HepG2 (cell line): ENCODE measurements around the gene TLE7. TPM values are rescaled to one million over a fixed set of nuclear protein-coding genes. Genes with fewer than 3 reads are reported as not detected.

ENCODE experiments used
- ASH2L ChIP-seq: fragments of 300-600, 200-600 bp; sonication (generic); IDR thresholded peaks from 2 replicates; pipeline ENCODE4 v1.7.0; 2017; ENCODE audit warnings: low read depth, mild to moderate bottlenecking, moderate library complexity, mixed read lengths, low read length; ENCODE audit not compliant: insufficient read length
- EHMT2 ChIP-seq: fragments of 200-600 bp; sonication (generic); IDR thresholded peaks from 2 replicates; pipeline ENCODE4 v1.7.0; 2017; ENCODE audit warnings: antibody characterized with exemption, low read depth, low read length, borderline replicate concordance
- EP300 ChIP-seq, 3 experiments: sonication (generic) in 1 of 3; formaldehyde crosslinking in 1 of 3; IDR thresholded peaks; 2 replicates each; pipeline versions ENCODE4 v1.5.1 to v1.6.1; 2011 to 2020; ENCODE audit warnings: low read depth in 2 of 3, low read length in 2 of 3, borderline replicate concordance in 1 of 3, improper control_type of control experiment in 1 of 3, mild to moderate bottlenecking in 1 of 3, missing genetic modification reagents in 1 of 3, moderate library complexity in 1 of 3
- FOXP4 ChIP-seq: sonication (generic); formaldehyde crosslinking; IDR thresholded peaks from 2 replicates; pipeline ENCODE4 v1.4.0; 2020; ENCODE audit warnings: missing genetic modification reagents
- HNRNPLL ChIP-seq: fragments of 200-400 bp; formaldehyde crosslinking; IDR thresholded peaks from 2 replicates; pipeline ENCODE4 v1.6.1; 2017; ENCODE audit warnings: mild to moderate bottlenecking, low read depth, low read length; ENCODE audit not compliant: poor library complexity, severe bottlenecking
- HOXA7 ChIP-seq: sonication (generic); formaldehyde crosslinking; IDR thresholded peaks from 2 replicates; pipeline ENCODE4 v1.8.1; 2022; ENCODE audit warnings: mild to moderate bottlenecking, missing genetic modification reagents, moderate library complexity
- JARID2 ChIP-seq: sonication (generic); formaldehyde crosslinking; IDR thresholded peaks from 2 replicates; pipeline ENCODE4 v1.8.1; 2023; ENCODE audit warnings: missing genetic modification reagents, inconsistent platforms; ENCODE audit not compliant: insufficient replicate concordance
- KAT2B ChIP-seq: fragments of 150-350 bp; IDR thresholded peaks from 2 replicates; pipeline ENCODE4 v1.6.1; 2014; ENCODE audit warnings: low read depth, low read length, borderline replicate concordance
- MAF1 ChIP-seq: sonication (generic); formaldehyde crosslinking; IDR thresholded peaks from 2 replicates; pipeline ENCODE4 v1.5.0; 2020; ENCODE audit warnings: missing genetic modification reagents, borderline replicate concordance
- MATR3 ChIP-seq: sonication (generic); formaldehyde crosslinking; IDR thresholded peaks from 2 replicates; pipeline ENCODE4 v1.4.0; 2020; ENCODE audit warnings: missing genetic modification reagents
- NFIB ChIP-seq: sonication (generic); formaldehyde crosslinking; IDR thresholded peaks from 2 replicates; pipeline ENCODE4 v1.9.0; 2021; ENCODE audit warnings: missing genetic modification reagents, mild to moderate bottlenecking, borderline replicate concordance
- NPAS2 ChIP-seq: sonication (generic); formaldehyde crosslinking; IDR thresholded peaks from 2 replicates; pipeline ENCODE4 v1.8.0; 2022; ENCODE audit warnings: mild to moderate bottlenecking, missing genetic modification reagents, borderline replicate concordance
- NR2C2 ChIP-seq: sonication (generic); formaldehyde crosslinking; IDR thresholded peaks from 2 replicates; pipeline ENCODE4 v1.4.0; 2020; ENCODE audit warnings: missing genetic modification reagents, mild to moderate bottlenecking, moderate library complexity, borderline replicate concordance
- PAX8 ChIP-seq: sonication (generic); formaldehyde crosslinking; IDR thresholded peaks from 2 replicates; pipeline ENCODE4 v1.8.0; 2022; ENCODE audit warnings: mild to moderate bottlenecking, missing genetic modification reagents, borderline replicate concordance
- RXRB ChIP-seq: IDR thresholded peaks from 2 replicates; pipeline ENCODE4 v1.6.1; 2016; ENCODE audit warnings: borderline replicate concordance, missing genetic modification reagents, missing compliant biosample characterization
- SNAPC5 ChIP-seq: sonication (generic); formaldehyde crosslinking; IDR thresholded peaks from 2 replicates; pipeline ENCODE4 v1.8.1; 2023; ENCODE audit warnings: mild to moderate bottlenecking, missing genetic modification reagents, borderline replicate concordance
- SSRP1 ChIP-seq: IDR thresholded peaks from 2 replicates; pipeline ENCODE4 v1.6.1; 2016; ENCODE audit warnings: control low read depth
- TFAP4 ChIP-seq: sonication (generic); IDR thresholded peaks from 2 replicates; pipeline ENCODE4 v1.6.1; 2016; ENCODE audit warnings: low read depth, borderline replicate concordance
- ZBTB20 ChIP-seq: sonication (generic); formaldehyde crosslinking; IDR thresholded peaks from 2 replicates; pipeline ENCODE4 v1.8.1; 2023; ENCODE audit warnings: missing genetic modification reagents, low read depth, mild to moderate bottlenecking, borderline replicate concordance
- ZNF18 ChIP-seq: sonication (generic); formaldehyde crosslinking; IDR thresholded peaks from 2 replicates; pipeline ENCODE4 v1.8.0; 2022; ENCODE audit warnings: mild to moderate bottlenecking, missing genetic modification reagents; ENCODE audit not compliant: insufficient replicate concordance
- ZNF446 ChIP-seq: sonication (generic); formaldehyde crosslinking; IDR thresholded peaks from 2 replicates; pipeline ENCODE4 v1.5.0; 2020; ENCODE audit warnings: mild to moderate bottlenecking, missing genetic modification reagents
- ZSCAN21 ChIP-seq: sonication (generic); formaldehyde crosslinking; IDR thresholded peaks from 2 replicates; pipeline ENCODE4 v1.8.0; 2022; ENCODE audit warnings: mild to moderate bottlenecking, missing genetic modification reagents, moderate library complexity, borderline replicate concordance
- ZSCAN22 ChIP-seq: sonication (generic); formaldehyde crosslinking; IDR thresholded peaks from 2 replicates; pipeline ENCODE4 v1.4.0; 2020; ENCODE audit warnings: mild to moderate bottlenecking, missing genetic modification reagents
- polyA plus RNA-seq, 8 experiments: library from polyadenylated mRNA; depleted of rRNA in 3 of 8; stranded (reverse) in 7 of 8; unstranded in 1 of 8; fragments of >200 nt; fragmentation: Illumina TruSeq in 4 of 8; extraction: Trizol in 4 of 8; gene quantifications; 2 replicates each; pipeline versions ENCODE4 v1.2.1 to v1.2.3, GENCODE V29; 2011 to 2016; ENCODE audit warnings: low read depth in 4 of 8, missing spikeins in 1 of 8, mixed read lengths in 1 of 8; ENCODE audit not compliant: insufficient read depth in 1 of 8
- total RNA-seq, 5 experiments: library from RNA; depleted of rRNA; stranded (reverse); fragments of >200 nt; fragmentation: Illumina TruSeq; extraction: Trizol; gene quantifications; 2 replicates each; pipeline ENCODE4 v1.2.3, GENCODE V29; 2016; ENCODE audit warnings: low read depth in 1 of 5

TLE7 gene
- total and polyA plus RNA-seq, 2 of the 13 experiments (the other 11 are each of a cell fraction or from before 2014, with no cell fraction given), result not detected

GRCh38 chr16:71461686-71462648, 20.1 kb upstream of the TLE7 start, which contains the start of gene ZNF23 (continued):
- TF ChIP-seq RXRB, result peak; percentile 63
- no peak for TF ChIP-seq PAX8 (CRISPR knock-in tag)
- peak; percentile 92 for TF ChIP-seq JARID2 (CRISPR knock-in tag)
- no peak for TF ChIP-seq SNAPC5 (CRISPR knock-in tag)
- peak; percentile 52; the same call in 1 of the 2 replicates for TF ChIP-seq MAF1 (CRISPR knock-in tag)
- TF ChIP-seq NR2C2 (CRISPR knock-in tag), result peak; percentile 96
- TF ChIP-seq ZSCAN22, result no peak
- TF ChIP-seq HOXA7, result no peak
- TF ChIP-seq FOXP4 (CRISPR knock-in tag), result peak; percentile 63
- no peak for TF ChIP-seq KAT2B
- TF ChIP-seq TFAP4, result peak; percentile 96
- TF ChIP-seq HNRNPLL, result peak; percentile 83
- no peak for TF ChIP-seq NPAS2 (CRISPR knock-in tag)
- TF ChIP-seq EHMT2, result peak; percentile 66; the same call in 1 of the 2 replicates
- peak; percentile 71 for TF ChIP-seq ZBTB20 (CRISPR knock-in tag)
- 0 out of 4 replicates have a peak, but pooled peaks have one; percentile 24 to 56 for TF ChIP-seq EP300 (IDR thresholded peaks at IDR 0.05; ENCODE audit: low read depth in 2 of 2, low read length in 2 of 2)
- TF ChIP-seq EP300 (CRISPR knock-in tag; IDR thresholded peaks at IDR 0.05; ENCODE audit: borderline replicate concordance), result peak; percentile 60; the same call in 1 of the 2 replicates
- peak; percentile 97 for TF ChIP-seq ASH2L
- TF ChIP-seq SSRP1 (CRISPR knock-in tag), result no peak
- peak; percentile 75 for TF ChIP-seq ZSCAN21
- peak; percentile 60 for TF ChIP-seq ZNF18 (CRISPR knock-in tag)
- no peak for TF ChIP-seq MATR3 (CRISPR knock-in tag)
- TF ChIP-seq ZNF446 (CRISPR knock-in tag), result no peak
- no peak for TF ChIP-seq NFIB (CRISPR knock-in tag)
